Kidney glomerular epithelial cell (primary cell): Measurements from ENCODE around the gene ACSF2.
"Not testable (repeated sequence)": the region's sequence is repeated elsewhere in the genome, so short reads cannot be mapped to it uniquely, and the experiment has no call there.

Experiments used
- DNase-seq: peaks from one replicate; lab custom pipeline; 2025; lab: John Stamatoyannopoulos, UW

Gene ACSF2, protein sequence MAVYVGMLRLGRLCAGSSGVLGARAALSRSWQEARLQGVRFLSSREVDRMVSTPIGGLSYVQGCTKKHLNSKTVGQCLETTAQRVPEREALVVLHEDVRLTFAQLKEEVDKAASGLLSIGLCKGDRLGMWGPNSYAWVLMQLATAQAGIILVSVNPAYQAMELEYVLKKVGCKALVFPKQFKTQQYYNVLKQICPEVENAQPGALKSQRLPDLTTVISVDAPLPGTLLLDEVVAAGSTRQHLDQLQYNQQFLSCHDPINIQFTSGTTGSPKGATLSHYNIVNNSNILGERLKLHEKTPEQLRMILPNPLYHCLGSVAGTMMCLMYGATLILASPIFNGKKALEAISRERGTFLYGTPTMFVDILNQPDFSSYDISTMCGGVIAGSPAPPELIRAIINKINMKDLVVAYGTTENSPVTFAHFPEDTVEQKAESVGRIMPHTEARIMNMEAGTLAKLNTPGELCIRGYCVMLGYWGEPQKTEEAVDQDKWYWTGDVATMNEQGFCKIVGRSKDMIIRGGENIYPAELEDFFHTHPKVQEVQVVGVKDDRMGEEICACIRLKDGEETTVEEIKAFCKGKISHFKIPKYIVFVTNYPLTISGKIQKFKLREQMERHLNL

GRCh38 chr17:50425682-50426471 is at the start of gene ACSF2:
Gene ACSF2, plus strand, starts transcription at chr17:50426218. Its CDS starts 44 bp downstream, at chr17:50426262.
- no peak for DNase-seq

GRCh38 chr17:50379351-50380132 is 46.5 kb upstream of the ACSF2 start:
- no peak for DNase-seq

GRCh38 chr17:50380369-50381259 is 45.4 kb upstream of the ACSF2 start:
- no peak for DNase-seq

DNA sequence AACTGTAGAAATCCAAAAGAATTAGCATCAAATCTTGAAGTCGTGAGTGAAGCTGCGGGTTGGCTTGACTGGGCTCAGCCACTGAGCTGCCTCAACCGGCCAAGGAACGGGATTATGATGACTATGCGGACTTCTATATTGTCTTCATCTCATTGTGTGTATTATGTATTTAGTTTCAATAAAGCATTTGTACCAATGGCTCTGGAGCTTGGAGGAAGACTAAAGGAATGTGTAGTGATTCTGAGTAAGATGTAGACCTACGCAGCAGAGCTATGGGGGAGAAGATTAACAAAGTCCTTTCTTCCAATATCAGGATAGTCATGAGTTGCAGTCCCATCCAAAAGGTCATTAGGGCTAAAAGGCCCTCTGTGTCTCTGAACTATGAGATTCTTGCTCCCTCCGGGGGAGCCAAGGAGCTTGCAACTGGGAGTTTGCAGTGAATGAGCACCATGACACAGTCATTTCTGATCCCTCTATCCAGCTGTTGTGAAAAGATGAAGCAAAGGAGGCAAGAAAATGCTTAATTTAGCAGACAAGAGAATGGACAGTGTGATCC is 44.7 kb upstream of the ACSF2 start:
- DNase-seq: no peak

DNA sequence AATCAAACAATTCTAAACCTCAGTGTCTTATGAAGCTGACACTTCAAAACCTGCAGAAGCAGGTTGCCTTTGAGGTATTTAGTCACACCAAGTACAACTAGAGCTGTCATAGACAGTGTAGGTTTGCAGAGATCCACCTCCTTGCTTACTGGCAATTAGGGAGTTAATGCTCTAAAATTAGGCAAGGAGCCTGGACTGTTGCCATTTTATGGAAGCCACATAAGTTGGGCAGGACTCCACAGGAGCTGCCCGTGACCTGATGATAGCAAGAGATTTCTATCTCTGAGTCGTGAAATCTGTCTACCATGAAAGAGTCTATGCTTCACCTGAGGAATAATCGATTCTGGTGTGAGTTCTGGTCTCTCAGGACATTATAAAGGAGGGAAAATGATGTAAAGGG is 44.1 kb upstream of the ACSF2 start:
- no peak for DNase-seq

DNA sequence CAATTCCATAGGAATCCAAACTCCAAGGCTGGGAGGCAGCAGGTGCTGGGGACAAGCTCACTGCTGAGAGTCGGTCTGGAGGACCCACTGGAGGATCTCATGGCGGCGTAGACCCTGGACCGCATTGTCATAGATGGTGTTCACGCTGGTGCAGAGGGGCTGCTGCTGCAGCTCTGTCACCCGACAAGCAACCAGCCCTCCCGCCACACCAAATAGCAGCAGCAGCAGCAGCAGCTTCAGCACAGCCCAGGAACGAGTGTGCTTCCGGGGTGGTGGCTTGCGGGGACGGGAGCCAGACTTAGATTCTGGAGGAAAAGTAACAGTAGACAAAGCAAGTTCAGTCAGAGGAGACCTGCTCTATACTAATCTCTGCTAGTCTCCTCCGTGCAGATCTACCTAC is 43.1 kb upstream of the ACSF2 start:
- no peak for DNase-seq

DNA sequence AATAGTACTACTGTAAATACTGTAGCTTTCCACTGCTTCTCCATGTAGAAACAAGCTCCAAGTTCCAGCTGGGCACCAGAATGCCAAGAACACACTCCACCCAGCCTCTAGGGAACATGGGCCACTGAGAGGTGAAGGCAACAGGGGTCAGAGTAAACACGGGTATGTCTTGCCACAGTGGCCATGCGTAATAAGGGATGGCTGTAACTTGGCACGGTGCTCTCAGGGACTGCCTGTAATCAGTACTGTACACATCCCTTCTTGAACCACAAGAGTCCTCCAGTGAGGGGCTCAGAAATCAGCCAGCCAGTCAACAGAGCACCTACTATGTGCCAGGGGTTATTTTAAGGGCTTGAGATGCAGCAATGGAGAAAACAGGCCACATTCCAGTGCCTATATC is 39.5 kb upstream of the ACSF2 start:
- no peak for DNase-seq

GRCh38 chr17:50388728-50389127 is 37.3 kb upstream of the ACSF2 start:
- DNase-seq: no peak

DNA sequence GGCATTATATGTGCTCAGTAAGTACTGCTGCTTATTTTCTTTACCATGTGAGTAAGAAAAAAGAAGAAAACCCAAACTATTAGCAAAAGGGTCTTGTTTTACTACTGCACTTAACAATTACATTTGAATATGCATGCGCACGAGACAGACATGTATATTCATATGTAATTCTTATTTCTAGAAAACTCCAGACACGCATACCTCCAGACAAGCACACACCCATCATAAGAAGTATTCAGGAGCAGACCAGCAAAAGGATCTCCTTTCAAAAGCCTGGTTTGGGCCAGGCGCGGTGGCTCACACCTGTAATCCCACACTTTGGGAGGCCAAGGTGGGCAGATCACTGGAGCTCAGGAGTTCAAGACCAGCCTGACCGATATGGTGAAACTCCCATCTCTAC is 36.5 kb upstream of the ACSF2 start:
- DNase-seq: no peak

- no peak for DNase-seq
Measured at GRCh38 chr17:50392621-50393020, 33.4 kb upstream of the ACSF2 start.

GRCh38 chr17:50393700-50394099 is 32.3 kb upstream of the ACSF2 start:
- DNase-seq: no peak

- DNase-seq: no peak
Measured at GRCh38 chr17:50394711-50395110, 31.3 kb upstream of the ACSF2 start.

GRCh38 chr17:50396261-50397110 is 29.5 kb upstream of the ACSF2 start:
- DNase-seq: peak; percentile 37

- DNase-seq: peak; percentile 62
Measured at GRCh38 chr17:50397111-50397918, 28.7 kb upstream of the ACSF2 start, which contains the start of gene LRRC59. Gene LRRC59, minus strand, starts transcription at chr17:50397523. Its CDS starts 206 bp downstream, at chr17:50397317.

- DNase-seq: no peak
Measured at GRCh38 chr17:50397919-50398285, 28.1 kb upstream of the ACSF2 start.

- not testable (repeated sequence) for DNase-seq
Measured at GRCh38 chr17:50398672-50399071, 27.3 kb upstream of the ACSF2 start.

- DNase-seq: not testable (repeated sequence)
Measured at GRCh38 chr17:50399591-50399990, 26.4 kb upstream of the ACSF2 start.

DNA sequence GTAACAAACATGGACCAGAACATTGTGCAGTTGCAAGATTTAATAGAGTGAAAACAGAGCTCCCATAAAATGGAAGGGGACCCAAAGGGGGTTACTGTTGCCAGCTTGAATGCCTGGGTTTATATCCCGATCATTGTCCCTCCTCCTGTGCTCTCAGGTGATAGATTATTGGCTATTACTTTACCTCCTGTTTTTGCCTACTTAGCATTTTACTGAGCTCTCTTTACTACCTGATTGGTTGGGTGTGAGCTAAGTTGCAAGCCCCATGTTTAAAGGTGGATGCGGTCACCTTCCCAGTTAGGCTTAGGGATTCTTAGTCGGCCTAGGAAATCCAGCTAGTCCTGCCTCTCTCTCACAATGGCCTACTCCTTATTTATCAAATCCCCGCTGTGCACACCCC is 20.7 kb upstream of the ACSF2 start:
- DNase-seq: not testable (repeated sequence)

- DNase-seq: no peak
Measured at GRCh38 chr17:50406578-50406977, 19.4 kb upstream of the ACSF2 start.
